HL-60 (cell line): Measurements from ENCODE around the gene HOXD11.

Experiments used
- DNase-seq, 2 experiments: peaks; one replicate each; pipeline ENCODE4 v3.0.0-alpha.2; 2010 to 2020; ENCODE audit warnings: low read depth in 1 of 2, low spot score in 1 of 2
- H3K27ac ChIP-seq: fragments of 250-450 bp; sonication (Bioruptor Pico); replicated peaks from 2 replicates; pipeline ENCODE4 v1.5.1; 2020; ENCODE audit warnings: mild to moderate bottlenecking, moderate library complexity
- H3K27me3 ChIP-seq: fragments of 250-450 bp; sonication (Bioruptor Pico); 2 replicates; pipeline ENCODE4 v1.5.1; 2021; ENCODE audit warnings: mild to moderate bottlenecking, moderate library complexity; ENCODE audit not compliant: insufficient read depth, poor library complexity, severe bottlenecking
- H3K4me3 ChIP-seq: replicated peaks from 2 replicates; pipeline ENCODE4 v1.5.1; 2011; ENCODE audit warnings: mild to moderate bottlenecking, control low read depth, low read length; ENCODE audit not compliant: insufficient read depth
- GABPA ChIP-seq: IDR thresholded peaks from 2 replicates; pipeline ENCODE4 v1.6.1; 2012; ENCODE audit warnings: low read depth
- POLR2AphosphoS5 ChIP-seq: IDR thresholded peaks from 2 replicates; pipeline ENCODE4 v1.6.1; 2012; ENCODE audit warnings: low read depth
- SPI1 ChIP-seq: IDR thresholded peaks from 2 replicates; pipeline ENCODE4 v1.6.1; 2012; ENCODE audit warnings: low read depth, mild to moderate bottlenecking, borderline replicate concordance
- TF ChIP-seq, protein P1 (sequence below): IDR thresholded peaks from 2 replicates; pipeline ENCODE4 v1.6.1; 2012; ENCODE audit warnings: low read depth; ENCODE audit not compliant: insufficient replicate concordance
- TF ChIP-seq, protein P2 (sequence below): IDR thresholded peaks from one replicate; pipeline ENCODE4 v1.5.1; 2011; ENCODE audit warnings: low read length, control low read depth, inconsistent platforms; ENCODE audit not compliant: insufficient read depth

Gene HOXD11

DNA sequence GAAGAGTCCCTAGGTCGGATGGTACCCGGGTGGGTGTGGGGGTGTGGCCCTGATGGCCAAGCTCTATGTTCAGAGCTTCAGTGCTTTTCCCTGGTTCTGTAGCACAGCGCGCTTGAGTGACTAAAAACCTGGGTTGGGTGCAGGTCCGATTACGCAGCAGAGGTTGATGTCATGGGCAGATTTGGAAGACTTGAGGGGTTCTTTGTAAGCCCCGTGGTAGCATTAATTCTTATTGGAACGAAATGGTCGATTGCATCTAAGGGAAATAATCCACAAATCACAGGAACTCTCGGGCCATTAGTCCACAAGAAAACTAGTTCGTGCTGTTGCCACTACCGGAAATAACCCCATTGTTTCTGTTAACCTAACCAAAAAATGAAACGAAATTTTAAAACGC, 31.4 kb downstream of the HOXD11 start:
- TF ChIP-seq GABPA, result no peak
- TF ChIP-seq, protein P1, sequence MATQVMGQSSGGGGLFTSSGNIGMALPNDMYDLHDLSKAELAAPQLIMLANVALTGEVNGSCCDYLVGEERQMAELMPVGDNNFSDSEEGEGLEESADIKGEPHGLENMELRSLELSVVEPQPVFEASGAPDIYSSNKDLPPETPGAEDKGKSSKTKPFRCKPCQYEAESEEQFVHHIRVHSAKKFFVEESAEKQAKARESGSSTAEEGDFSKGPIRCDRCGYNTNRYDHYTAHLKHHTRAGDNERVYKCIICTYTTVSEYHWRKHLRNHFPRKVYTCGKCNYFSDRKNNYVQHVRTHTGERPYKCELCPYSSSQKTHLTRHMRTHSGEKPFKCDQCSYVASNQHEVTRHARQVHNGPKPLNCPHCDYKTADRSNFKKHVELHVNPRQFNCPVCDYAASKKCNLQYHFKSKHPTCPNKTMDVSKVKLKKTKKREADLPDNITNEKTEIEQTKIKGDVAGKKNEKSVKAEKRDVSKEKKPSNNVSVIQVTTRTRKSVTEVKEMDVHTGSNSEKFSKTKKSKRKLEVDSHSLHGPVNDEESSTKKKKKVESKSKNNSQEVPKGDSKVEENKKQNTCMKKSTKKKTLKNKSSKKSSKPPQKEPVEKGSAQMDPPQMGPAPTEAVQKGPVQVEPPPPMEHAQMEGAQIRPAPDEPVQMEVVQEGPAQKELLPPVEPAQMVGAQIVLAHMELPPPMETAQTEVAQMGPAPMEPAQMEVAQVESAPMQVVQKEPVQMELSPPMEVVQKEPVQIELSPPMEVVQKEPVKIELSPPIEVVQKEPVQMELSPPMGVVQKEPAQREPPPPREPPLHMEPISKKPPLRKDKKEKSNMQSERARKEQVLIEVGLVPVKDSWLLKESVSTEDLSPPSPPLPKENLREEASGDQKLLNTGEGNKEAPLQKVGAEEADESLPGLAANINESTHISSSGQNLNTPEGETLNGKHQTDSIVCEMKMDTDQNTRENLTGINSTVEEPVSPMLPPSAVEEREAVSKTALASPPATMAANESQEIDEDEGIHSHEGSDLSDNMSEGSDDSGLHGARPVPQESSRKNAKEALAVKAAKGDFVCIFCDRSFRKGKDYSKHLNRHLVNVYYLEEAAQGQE, result no peak
- no peak for TF ChIP-seq POLR2AphosphoS5
- TF ChIP-seq, protein P2, sequence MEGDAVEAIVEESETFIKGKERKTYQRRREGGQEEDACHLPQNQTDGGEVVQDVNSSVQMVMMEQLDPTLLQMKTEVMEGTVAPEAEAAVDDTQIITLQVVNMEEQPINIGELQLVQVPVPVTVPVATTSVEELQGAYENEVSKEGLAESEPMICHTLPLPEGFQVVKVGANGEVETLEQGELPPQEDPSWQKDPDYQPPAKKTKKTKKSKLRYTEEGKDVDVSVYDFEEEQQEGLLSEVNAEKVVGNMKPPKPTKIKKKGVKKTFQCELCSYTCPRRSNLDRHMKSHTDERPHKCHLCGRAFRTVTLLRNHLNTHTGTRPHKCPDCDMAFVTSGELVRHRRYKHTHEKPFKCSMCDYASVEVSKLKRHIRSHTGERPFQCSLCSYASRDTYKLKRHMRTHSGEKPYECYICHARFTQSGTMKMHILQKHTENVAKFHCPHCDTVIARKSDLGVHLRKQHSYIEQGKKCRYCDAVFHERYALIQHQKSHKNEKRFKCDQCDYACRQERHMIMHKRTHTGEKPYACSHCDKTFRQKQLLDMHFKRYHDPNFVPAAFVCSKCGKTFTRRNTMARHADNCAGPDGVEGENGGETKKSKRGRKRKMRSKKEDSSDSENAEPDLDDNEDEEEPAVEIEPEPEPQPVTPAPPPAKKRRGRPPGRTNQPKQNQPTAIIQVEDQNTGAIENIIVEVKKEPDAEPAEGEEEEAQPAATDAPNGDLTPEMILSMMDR, result no peak
- no peak for TF ChIP-seq SPI1
- no peak for DNase-seq
- H3K27ac ChIP-seq, result no peak overlapping the region
- H3K27me3 ChIP-seq, result peaks cover 67% of the 10 kb centered on the region
- no peak overlapping the region for H3K4me3 ChIP-seq

- Histone ChIP-seq H3K27ac (no peak overlapping the region), H3K27me3 (peaks cover 65% of the 10 kb centered on the region), H3K4me3 (no peak overlapping the region)
- DNase-seq, result no peak
- TF ChIP-seq, protein P2, result no peak
- TF ChIP-seq GABPA (no peak), SPI1 (no peak), POLR2AphosphoS5 (no peak)
- TF ChIP-seq, protein P1, result no peak
Measured at GRCh38 chr2:176138923-176139660, 32.0 kb downstream of the HOXD11 start.

- Histone ChIP-seq H3K4me3 (peak overlapping the region; percentile 32; the same call in 1 of the 2 replicates), H3K27ac (no peak overlapping the region), H3K27me3 (peaks cover 62% of the 10 kb centered on the region)
- DNase-seq, result no peak
- TF ChIP-seq, protein P2, result no peak
- no peak for TF ChIP-seq GABPA
Measured at GRCh38 chr2:176139661-176140512, 32.8 kb downstream of the HOXD11 start.
